H9 (cell line): ENCODE data around the gene C6orf52. TPM values are rescaled to one million over a fixed set of nuclear protein-coding genes. Genes with fewer than 3 reads are reported as not detected.
A peak's percentile ranks its signal among the peaks of the same experiment; 100 is the strongest.

Experiments used
- DNase-seq: peaks from one replicate; pipeline ENCODE4 v3.0.0-alpha.2; 2017
- H2AFZ ChIP-seq: one replicate; pipeline ENCODE4 v1.6.1; 2013; ENCODE audit warnings: mild to moderate bottlenecking, low read length, control low read depth, moderate library complexity
- H2AK5ac ChIP-seq: 2 replicates; pipeline ENCODE4 v1.6.1; 2013; ENCODE audit warnings: low read length, control low read depth, mixed read lengths; ENCODE audit not compliant: insufficient read length
- H2BK120ac ChIP-seq: one replicate; pipeline ENCODE4 v1.6.1; 2013; ENCODE audit warnings: low read depth, mild to moderate bottlenecking, low read length, control low read depth, inconsistent platforms; ENCODE audit not compliant: poor library complexity, severe bottlenecking
- H2BK12ac ChIP-seq: 2 replicates; pipeline ENCODE4 v1.6.1; 2013; ENCODE audit warnings: low read length, control low read depth, mixed read lengths, low read depth; ENCODE audit not compliant: insufficient read length
- H2BK15ac ChIP-seq: 2 replicates; pipeline ENCODE4 v1.6.1; 2013; ENCODE audit warnings: low read depth, low read length, control low read depth
- H2BK20ac ChIP-seq: one replicate; pipeline ENCODE4 v1.6.1; 2013; ENCODE audit warnings: low read depth, mild to moderate bottlenecking, low read length, control low read depth, inconsistent platforms; ENCODE audit not compliant: poor library complexity, severe bottlenecking
- H2BK5ac ChIP-seq: 2 replicates; pipeline ENCODE4 v1.6.1; 2013; ENCODE audit warnings: low read length, control low read depth, mixed read lengths; ENCODE audit not compliant: insufficient read length
- H3K14ac ChIP-seq: 2 replicates; pipeline ENCODE4 v1.6.1; 2013; ENCODE audit warnings: low read length, control low read depth; ENCODE audit not compliant: insufficient read depth
- H3K18ac ChIP-seq: 2 replicates; pipeline ENCODE4 v1.6.1; 2013; ENCODE audit warnings: low read depth, mild to moderate bottlenecking, mixed read lengths, low read length, control low read depth; ENCODE audit not compliant: insufficient read length
- H3K23ac ChIP-seq: 2 replicates; pipeline ENCODE4 v1.6.1; 2013; ENCODE audit warnings: low read length, control low read depth, mixed read lengths, low read depth; ENCODE audit not compliant: insufficient read length
- H3K23me2 ChIP-seq: 2 replicates; pipeline ENCODE4 v1.6.1; 2013; ENCODE audit warnings: low read depth, mild to moderate bottlenecking, mixed read lengths, low read length, control low read depth; ENCODE audit not compliant: insufficient read length, poor library complexity, severe bottlenecking
- H3K27ac ChIP-seq: 2 replicates; pipeline ENCODE4 v1.5.1; 2013; ENCODE audit warnings: low read length, control low read depth, mixed read lengths, low read depth; ENCODE audit not compliant: insufficient read length
- H3K27me3 ChIP-seq: 2 replicates; pipeline ENCODE4 v1.6.1; 2013; ENCODE audit warnings: low read length, control low read depth, inconsistent platforms; ENCODE audit not compliant: insufficient read depth
- H3K4ac ChIP-seq: 2 replicates; pipeline ENCODE4 v1.6.1; 2013; ENCODE audit warnings: low read depth, mild to moderate bottlenecking, control low read depth, inconsistent platforms, low read length, moderate library complexity
- H3K4me1 ChIP-seq: 2 replicates; pipeline ENCODE4 v1.6.1; 2013; ENCODE audit warnings: low read length, control low read depth, inconsistent platforms; ENCODE audit not compliant: insufficient read depth
- H3K4me2 ChIP-seq: 2 replicates; pipeline ENCODE4 v1.6.1; 2013; ENCODE audit warnings: low read length, control low read depth, mixed read lengths; ENCODE audit not compliant: insufficient read length, insufficient read depth
- H3K56ac ChIP-seq: 2 replicates; pipeline ENCODE4 v1.6.1; 2013; ENCODE audit warnings: low read depth, mild to moderate bottlenecking, mixed read lengths, low read length, control low read depth; ENCODE audit not compliant: insufficient read length
- H3K79me1 ChIP-seq: 2 replicates; pipeline ENCODE4 v1.6.1; 2013; ENCODE audit warnings: low read depth, mild to moderate bottlenecking, moderate library complexity, low read length, control low read depth, inconsistent platforms; ENCODE audit not compliant: insufficient read depth, poor library complexity, severe bottlenecking
- H3K79me2 ChIP-seq: 2 replicates; pipeline ENCODE4 v1.6.1; 2013; ENCODE audit warnings: low read length, control low read depth, inconsistent platforms; ENCODE audit not compliant: insufficient read depth
- H3K9ac ChIP-seq: 2 replicates; pipeline ENCODE4 v1.6.1; 2013; ENCODE audit warnings: low read length, control low read depth, mixed read lengths; ENCODE audit not compliant: insufficient read length; ENCODE audit errors: extremely low read depth
- H3K9me3 ChIP-seq: one replicate; pipeline ENCODE4 v1.6.1; 2013; ENCODE audit warnings: low read depth, low read length, inconsistent platforms; ENCODE audit not compliant: control insufficient read depth
- H3T11ph ChIP-seq: one replicate; pipeline ENCODE4 v1.6.1; 2013; ENCODE audit warnings: mild to moderate bottlenecking, low read length, control low read depth, inconsistent platforms
- H4K20me1 ChIP-seq: one replicate; pipeline ENCODE4 v1.6.1; 2013; ENCODE audit not compliant: control insufficient read depth, insufficient read length, insufficient read depth
- H4K5ac ChIP-seq: 2 replicates; pipeline ENCODE4 v1.6.1; 2013; ENCODE audit warnings: low read depth, mild to moderate bottlenecking, mixed read lengths, low read length, control low read depth; ENCODE audit not compliant: insufficient read length
- H4K8ac ChIP-seq: replicated peaks from 2 replicates; pipeline ENCODE4 v1.6.1; 2013; ENCODE audit warnings: low read length, control low read depth, mixed read lengths, low read depth; ENCODE audit not compliant: insufficient read length
- H4K91ac ChIP-seq: 2 replicates; pipeline ENCODE4 v1.6.1; 2013; ENCODE audit warnings: low read depth, mild to moderate bottlenecking, moderate library complexity, mixed read lengths, low read length, control low read depth; ENCODE audit not compliant: insufficient read length
- H3K27ac Mint-ChIP-seq, 3 experiments: 2 replicates in 2 of 3; 3 replicates in 1 of 3; pipeline ENCODE4 v1.8.0; 2020 to 2021; ENCODE audit warnings: mixed read lengths in 3 of 3, mild to moderate bottlenecking in 1 of 3, moderate library complexity in 1 of 3
- H3K27me3 Mint-ChIP-seq: 2 replicates; pipeline ENCODE4 v1.8.0; 2021; ENCODE audit warnings: low read depth, mild to moderate bottlenecking, moderate library complexity, mixed read lengths
- H3K36me3 Mint-ChIP-seq, 3 experiments: 2 replicates in 2 of 3; 3 replicates in 1 of 3; pipeline ENCODE4 v1.8.0; 2020 to 2021; ENCODE audit warnings: low read depth in 3 of 3, mixed read lengths in 3 of 3; ENCODE audit not compliant: insufficient read depth in 1 of 3
- H3K4me1 Mint-ChIP-seq, 2 experiments: 2 replicates each; pipeline ENCODE4 v1.8.0; 2020; ENCODE audit warnings: mixed read lengths in 2 of 2
- H3K4me3 Mint-ChIP-seq, 2 experiments: 2 replicates in 1 of 2; 3 replicates in 1 of 2; pipeline ENCODE4 v1.8.0; 2020 to 2021; ENCODE audit warnings: mild to moderate bottlenecking in 2 of 2, mixed read lengths in 2 of 2, moderate library complexity in 1 of 2
- H3K9me3 Mint-ChIP-seq, 2 experiments: 2 replicates in 1 of 2; 3 replicates in 1 of 2; pipeline ENCODE4 v1.8.0; 2020; ENCODE audit warnings: mild to moderate bottlenecking in 2 of 2, mixed read lengths in 2 of 2, moderate library complexity in 1 of 2
- WGBS: extraction: QIAGEN DNeasy Blood & Tissue Kit; methylation state at CpG from one replicate; pipeline ENCODE4 v1.1.7; 2013; ENCODE audit warnings: missing lambda C conversion rate, low lambda C conversion rate, mixed read lengths; ENCODE audit not compliant: insufficient read length; ENCODE audit errors: extremely low coverage; 5-methylcytosine and 5-hydroxymethylcytosine counted together
- total RNA-seq: library from RNA; stranded (reverse); gene quantifications from 2 replicates; pipeline ENCODE4 v1.2.1, GENCODE V29; 2021
- TF ChIP-seq, protein P1 (sequence below): fragments of 200-600 bp; sonication (generic); conservative IDR thresholded peaks from 3 replicates; pipeline ENCODE4 v1.8.0; 2021; ENCODE audit warnings: antibody characterized with exemption, mild to moderate bottlenecking

C6orf52 gene
- total RNA-seq, 1 experiment from 2014 or later = 1.8 TPM

DNA sequence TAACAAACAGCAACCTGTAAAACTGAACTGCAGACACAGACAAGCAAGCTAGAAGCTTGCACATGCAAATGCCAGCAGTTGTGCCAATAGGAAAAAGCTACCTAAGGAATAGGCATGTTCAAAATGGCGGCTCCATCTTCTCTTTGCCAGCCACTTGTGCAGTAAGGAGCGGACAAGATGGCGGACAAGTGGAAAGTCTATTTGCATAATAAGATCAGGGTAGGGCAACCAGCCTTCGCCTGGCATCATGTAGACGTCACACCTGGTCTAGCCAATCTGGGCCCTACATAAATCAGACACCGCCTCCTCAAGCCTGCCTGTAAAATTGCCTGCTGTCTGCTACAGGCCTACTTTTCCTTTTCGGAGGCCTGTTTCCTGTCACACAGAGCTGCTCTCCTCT lies 18.0 kb downstream of the C6orf52 start:
- H4K8ac ChIP-seq = no peak overlapping the region
- no peaks in the 10 kb centered on the region for H3K4me1 ChIP-seq
- WGBS = no CpG with 5 or more reads among the region's 7 CpGs
- H3K4ac ChIP-seq = no peak overlapping the region
- no peak overlapping the region for H3K4me2 ChIP-seq
- H3K9me3 ChIP-seq = no peaks in the 10 kb centered on the region
- Mint-ChIP-seq H3K36me3 (no peaks in the 10 kb centered on the region), H3K4me3 (no peak overlapping the region), H3K9me3 (no peaks in the 10 kb centered on the region), H3K27ac (no peak overlapping the region; a peak in 1 of 7 replicates), H3K4me1 (peaks cover 0 to 2% of the 10 kb centered on the region in 2 experiments; a peak in 1 of 4 replicates), H3K27me3 (no peaks in the 10 kb centered on the region)
- no peaks in the 10 kb centered on the region for H3K27me3 ChIP-seq
- no peak overlapping the region for H4K91ac ChIP-seq
- no peak overlapping the region for H2AK5ac ChIP-seq
- no peaks in the 10 kb centered on the region for H3K23me2 ChIP-seq
- no peak overlapping the region for H2BK15ac ChIP-seq
- H2BK12ac ChIP-seq = no peak overlapping the region
- H2BK20ac ChIP-seq = no peak overlapping the region
- no peak overlapping the region for H3K27ac ChIP-seq
- H3T11ph ChIP-seq = no peak overlapping the region
- H3K79me2 ChIP-seq = no peaks in the 10 kb centered on the region
- no peak overlapping the region for H3K18ac ChIP-seq
- no peaks in the 10 kb centered on the region for H3K79me1 ChIP-seq
- no peak overlapping the region for H4K5ac ChIP-seq
- no peak overlapping the region for H2BK5ac ChIP-seq
- no peak overlapping the region for H3K23ac ChIP-seq
- peak; percentile 36 for DNase-seq
- H3K56ac ChIP-seq = no peak overlapping the region
- H2AFZ ChIP-seq = no peak overlapping the region
- no peak overlapping the region for H2BK120ac ChIP-seq
- H3K14ac ChIP-seq = no peak overlapping the region
- no peak overlapping the region for H3K9ac ChIP-seq
- TF ChIP-seq, protein P1, sequence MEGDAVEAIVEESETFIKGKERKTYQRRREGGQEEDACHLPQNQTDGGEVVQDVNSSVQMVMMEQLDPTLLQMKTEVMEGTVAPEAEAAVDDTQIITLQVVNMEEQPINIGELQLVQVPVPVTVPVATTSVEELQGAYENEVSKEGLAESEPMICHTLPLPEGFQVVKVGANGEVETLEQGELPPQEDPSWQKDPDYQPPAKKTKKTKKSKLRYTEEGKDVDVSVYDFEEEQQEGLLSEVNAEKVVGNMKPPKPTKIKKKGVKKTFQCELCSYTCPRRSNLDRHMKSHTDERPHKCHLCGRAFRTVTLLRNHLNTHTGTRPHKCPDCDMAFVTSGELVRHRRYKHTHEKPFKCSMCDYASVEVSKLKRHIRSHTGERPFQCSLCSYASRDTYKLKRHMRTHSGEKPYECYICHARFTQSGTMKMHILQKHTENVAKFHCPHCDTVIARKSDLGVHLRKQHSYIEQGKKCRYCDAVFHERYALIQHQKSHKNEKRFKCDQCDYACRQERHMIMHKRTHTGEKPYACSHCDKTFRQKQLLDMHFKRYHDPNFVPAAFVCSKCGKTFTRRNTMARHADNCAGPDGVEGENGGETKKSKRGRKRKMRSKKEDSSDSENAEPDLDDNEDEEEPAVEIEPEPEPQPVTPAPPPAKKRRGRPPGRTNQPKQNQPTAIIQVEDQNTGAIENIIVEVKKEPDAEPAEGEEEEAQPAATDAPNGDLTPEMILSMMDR = no peak
- H4K20me1 ChIP-seq = no peaks in the 10 kb centered on the region
